HG02885 (cell line): ENCODE results near the gene RABGAP1L.
"Not testable (repeated sequence)": the region's sequence is repeated elsewhere in the genome, so short reads cannot be mapped to it uniquely, and the experiment has no call there.

Experiments used
- ATAC-seq: cut with Tn5 transposase; IDR thresholded peaks from one replicate; pipeline ENCODE4 v1.9.1; 2021; ENCODE audit warnings: mild to moderate bottlenecking; ENCODE audit not compliant: unreplicated experiment, poor library complexity

Gene RABGAP1L

DNA sequence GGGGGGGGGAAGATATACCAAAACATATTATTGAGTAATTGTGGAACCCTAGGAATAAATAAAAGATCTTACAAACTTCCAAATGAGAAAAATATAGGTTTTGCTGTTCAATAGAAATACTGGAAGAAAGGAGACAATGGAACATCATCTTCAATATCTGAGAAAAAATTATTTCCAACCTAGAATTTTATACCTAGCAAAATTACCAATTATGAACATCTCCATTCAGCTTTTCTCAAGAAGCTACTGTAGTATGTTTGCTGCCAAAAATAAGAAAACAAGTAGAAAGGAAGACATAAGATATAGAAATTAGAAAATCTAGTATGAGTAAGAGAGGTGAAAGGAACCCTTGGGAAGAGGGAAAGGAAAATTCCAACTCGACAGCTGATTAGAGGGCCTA, 372.4 kb downstream of the RABGAP1L start:
- no peak for ATAC-seq

DNA sequence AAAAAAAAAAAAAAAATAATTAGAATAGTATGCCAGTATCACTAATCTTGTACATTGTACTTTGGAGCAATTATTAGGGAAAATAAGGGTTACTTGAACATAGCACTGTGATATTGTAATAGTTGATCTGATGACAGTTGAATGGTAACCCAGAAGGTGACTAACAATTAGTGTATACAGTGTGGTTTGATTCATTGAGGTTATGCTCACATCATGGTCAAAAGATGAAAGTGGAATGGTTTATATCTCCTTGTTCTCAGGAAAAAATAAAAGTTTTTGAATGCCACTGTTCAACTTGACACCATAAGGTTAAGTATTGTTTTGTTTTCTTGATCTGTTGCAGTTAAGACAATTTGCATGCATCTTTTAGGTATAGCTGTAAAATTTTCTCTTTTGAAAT, 375.5 kb downstream of the RABGAP1L start:
- no peak for ATAC-seq

DNA sequence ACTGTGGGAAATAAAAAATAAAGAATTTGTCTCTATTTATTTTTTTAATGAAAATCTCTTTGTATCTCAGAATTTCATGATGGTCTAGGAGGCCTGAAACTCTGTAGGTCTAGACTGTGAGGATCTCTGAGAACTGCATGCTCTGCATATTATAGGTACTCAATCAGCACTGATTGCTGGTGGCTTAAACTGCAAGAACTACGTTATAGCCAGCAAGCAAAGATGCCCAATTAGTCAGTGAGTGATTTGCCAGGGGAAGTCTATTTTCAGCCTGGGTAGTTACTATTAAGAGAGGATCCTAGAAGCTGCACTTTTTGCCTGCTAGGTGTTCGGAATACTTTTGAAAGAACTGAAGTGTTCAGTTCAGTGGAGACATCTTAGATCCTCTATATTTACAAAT, 375.9 kb downstream of the RABGAP1L start:
- ATAC-seq = no peak

DNA sequence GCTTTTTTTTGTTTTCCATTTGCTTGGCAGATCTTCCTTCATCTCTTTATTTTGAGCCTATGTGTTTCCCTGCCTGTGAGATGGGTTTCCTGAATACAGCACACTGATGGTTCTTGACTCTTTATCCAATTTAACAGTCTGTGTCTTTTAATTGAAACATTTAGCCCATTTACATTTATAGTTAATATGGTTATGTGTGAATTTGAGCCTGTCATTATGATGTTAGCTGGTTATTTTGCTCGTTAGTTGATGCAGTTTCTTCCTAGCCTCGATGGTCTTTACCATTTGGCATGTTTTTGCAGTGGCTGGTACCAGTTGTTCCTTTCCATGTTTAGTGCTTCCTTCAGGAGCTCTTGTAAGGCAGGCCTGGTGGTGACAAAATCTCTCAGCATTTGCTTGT, 384.1 kb downstream of the RABGAP1L start:
- ATAC-seq = not testable (repeated sequence)

DNA sequence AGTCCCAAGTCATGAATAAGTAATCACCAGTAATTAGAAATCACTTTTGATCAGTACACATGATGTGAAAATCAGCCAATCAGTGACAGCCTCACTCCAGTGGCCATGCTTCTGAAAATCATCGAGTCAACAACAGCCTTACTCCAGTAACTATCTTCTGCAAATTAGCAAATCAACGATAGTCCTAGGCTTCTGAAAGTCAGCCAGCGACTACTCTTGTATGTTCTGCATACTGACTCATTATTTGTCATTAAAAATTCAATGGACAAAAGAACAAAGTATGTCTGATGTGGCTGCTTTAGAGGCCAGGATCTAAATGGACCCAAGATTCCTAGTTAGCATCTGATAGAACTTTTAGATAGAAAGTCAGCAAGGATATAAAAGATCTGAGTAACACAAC, 391.0 kb downstream of the RABGAP1L start:
- ATAC-seq = no peak

DNA sequence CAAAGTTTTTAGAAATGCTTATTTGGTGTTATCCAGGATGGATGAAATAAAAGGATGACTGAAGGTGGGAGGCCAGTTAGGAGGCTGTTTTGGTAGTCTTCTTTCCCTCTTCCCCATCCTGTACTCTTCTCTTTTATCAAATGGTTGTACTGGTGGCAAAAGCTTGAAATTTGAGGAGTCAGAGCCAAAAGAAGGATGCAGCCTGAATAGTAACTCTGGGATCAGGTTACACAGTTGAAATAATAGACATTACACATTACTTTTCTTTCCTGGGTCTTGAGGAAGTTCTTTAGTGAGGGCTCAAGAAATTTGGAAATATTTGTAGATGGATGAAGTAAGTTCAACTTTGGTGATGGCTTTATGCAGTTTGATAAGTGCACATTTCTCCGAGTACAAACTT, 397.1 kb downstream of the RABGAP1L start:
- no peak for ATAC-seq

DNA sequence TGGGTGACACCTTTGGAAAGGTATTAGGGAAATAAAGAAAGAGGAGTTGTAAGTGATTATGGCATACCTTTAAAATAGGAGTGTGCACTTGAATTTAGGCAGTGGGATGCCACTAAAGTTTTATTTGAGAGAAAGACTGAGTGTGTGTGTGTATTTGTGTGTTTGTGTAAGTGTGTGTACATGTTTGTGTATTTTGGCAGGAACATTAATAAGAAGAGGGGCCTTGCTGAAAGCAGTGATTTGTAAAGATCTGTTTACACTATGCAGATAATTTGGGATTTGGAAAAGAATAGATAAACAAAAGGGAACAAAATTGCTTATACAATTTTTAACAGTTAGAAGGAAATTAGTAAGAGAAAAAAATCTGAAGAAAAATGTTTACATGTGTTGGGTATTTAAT, 409.2 kb downstream of the RABGAP1L start:
- no peak for ATAC-seq

DNA sequence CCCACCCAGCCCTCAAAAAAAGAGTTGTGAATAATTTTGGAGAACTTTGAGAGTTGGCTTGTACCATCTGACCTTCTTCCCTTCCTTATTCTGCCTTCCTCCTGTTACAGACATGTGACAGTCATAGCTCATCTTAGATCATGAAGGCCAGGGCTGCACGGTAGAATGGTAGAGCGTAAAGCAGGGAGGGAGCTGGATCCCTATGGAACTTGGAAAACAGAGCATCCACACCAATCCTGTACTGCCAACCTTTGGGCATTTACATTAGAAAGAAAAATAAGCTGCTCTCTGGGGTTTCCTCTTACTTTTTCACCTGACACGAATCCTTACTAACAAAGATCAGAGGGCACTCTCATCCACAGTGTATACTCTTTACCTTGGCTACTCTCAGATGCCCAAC, 409.9 kb downstream of the RABGAP1L start:
- no peak for ATAC-seq

DNA sequence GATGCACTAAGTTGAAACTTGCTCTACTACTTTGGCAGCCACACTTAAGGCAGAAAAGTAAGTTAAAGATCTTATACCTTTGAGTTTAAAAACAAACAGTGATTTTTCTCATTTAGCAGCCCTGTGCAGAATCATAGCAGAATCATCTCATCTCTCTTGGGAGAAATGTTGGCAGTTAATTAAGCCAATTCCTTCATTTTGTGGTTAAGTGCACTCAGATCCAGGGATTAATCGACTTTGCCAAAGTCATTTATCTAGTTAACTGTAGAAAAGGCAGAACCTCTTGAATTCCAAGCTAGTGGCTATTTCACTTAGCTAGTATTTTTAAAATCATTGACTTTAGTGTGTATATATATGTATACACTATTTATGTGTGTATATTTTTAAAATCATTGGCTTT, 413.5 kb downstream of the RABGAP1L start:
- no peak for ATAC-seq

DNA sequence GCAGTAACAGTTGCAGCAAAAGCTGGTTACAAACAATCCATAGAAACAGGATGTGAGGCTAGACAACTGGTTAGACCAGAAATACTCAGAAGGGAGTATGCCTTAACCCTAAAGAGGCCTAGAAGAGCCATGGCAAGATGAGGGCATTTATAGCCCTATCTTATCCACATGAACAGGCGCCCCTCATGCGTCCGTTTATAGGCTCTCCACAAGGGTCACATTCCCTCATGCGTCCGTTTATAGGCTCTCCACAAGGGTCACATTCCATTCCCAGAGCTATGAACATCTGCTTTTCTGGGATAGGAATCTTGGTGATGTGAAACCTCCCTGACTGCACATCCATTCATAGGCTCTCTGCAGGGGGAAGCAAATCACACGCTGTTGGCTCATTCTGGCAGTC, 416.8 kb downstream of the RABGAP1L start:
- ATAC-seq = not testable (repeated sequence)

DNA sequence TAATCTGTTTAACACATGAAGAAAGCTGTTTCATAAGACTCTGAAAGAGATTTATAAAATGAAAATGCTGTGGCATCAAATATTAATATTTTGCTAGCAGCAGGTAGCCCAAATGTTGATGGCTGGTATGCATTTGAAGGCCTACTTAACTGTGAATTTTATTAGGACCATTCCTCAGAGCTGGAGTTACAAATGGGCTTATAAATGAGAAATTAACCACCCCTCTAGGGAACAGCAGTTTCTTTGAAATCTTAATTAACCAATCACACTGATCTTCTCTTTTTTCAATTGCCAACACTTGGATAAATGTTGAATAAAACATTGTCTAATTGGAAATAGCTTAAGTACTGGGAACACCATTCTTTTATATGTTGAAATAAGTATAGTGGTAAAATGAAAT, 418.4 kb downstream of the RABGAP1L start:
- ATAC-seq = no peak

DNA sequence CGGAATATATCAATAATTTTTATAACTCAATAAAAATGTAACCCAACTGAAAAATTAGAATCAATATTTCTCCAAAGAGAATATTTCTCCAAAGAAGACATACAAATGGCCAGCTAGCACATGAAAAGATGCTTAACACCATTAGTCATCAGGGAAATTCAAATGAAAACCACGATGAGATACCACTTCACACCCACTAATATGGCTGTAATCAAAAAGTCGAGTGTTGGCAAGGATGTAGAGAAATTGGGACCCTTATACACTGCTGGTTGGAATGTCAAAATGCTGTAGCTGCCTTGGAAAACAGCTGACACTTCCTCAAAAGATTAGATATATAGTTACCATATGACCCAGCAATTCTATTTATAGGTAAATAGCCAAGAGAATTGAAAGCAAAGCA, 421.5 kb downstream of the RABGAP1L start:
- no peak for ATAC-seq

DNA sequence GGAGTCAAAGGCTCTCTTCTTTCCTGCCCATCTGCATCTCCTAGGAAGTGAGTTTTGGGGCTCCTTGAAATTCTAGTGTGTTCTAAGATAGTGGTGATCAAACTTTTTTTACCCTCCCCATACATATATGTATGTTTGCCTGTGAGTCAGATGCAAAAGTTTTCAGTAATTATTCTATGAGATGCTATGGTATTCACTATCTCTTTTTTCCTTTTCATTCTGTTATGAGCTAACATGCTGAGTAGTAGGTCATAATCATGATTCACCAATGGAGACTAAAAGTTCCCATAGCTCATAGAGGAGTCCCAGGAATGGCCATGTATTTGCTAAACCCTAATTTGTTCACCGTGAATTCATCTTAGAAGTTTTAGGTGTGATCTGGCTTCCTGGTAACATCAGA, 424.0 kb downstream of the RABGAP1L start:
- ATAC-seq = no peak

DNA sequence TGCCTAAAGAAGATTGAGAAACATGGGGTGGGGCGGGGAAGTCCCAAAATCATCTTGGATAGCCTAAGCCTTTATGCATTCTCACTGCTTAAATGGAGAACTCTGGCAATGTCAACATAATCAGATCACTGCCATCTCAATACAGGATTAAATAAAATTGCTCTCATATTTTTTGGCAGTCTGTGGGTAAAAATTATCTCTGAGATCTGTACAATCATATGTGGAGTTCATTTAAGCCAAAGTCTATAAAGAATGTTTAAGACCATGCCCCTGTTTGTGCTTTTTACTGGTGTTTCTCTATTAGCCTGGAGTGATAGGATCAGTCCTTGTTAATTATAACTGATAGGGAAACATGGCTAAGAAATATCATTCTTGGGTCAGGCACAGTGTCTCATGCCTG, 424.8 kb downstream of the RABGAP1L start:
- ATAC-seq = no peak

DNA sequence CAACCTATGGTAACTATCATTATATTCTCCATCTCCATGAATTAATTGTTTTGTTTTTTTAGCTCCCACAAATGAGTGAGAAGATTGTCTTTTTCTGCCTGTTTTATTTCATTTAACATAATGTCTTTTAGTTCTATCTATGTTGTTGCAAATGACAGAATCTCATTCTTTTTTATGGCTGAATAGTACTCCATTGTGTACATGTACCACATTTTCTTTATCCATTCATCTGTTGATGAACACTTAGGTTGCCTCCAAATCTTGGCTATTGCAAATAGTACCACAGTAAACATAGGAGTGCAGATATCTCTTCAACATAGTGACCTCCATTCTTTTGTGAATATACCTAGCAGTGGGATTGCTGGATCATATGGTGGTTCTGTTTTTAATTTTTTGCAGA, 429.3 kb downstream of the RABGAP1L start:
- ATAC-seq = not testable (repeated sequence)

DNA sequence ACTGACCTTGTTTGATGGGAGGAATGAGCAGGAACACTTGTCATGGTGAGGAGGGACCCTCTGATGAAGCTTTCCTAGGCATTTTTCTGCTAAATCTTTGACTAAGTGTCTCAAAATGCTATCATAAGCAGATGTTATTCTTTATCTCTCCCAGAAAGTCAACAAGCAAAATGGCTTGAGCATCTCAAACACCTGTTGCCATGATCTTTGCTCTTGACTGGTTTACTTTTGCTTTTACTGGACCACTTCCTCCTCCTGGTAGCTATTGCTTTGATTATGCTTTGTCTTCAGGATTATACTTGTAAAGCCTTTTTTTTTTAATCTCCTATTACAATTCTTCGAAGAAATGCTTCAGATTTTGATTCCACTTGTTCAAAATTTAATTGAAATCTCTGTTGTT, 445.9 kb downstream of the RABGAP1L start:
- ATAC-seq = no peak

DNA sequence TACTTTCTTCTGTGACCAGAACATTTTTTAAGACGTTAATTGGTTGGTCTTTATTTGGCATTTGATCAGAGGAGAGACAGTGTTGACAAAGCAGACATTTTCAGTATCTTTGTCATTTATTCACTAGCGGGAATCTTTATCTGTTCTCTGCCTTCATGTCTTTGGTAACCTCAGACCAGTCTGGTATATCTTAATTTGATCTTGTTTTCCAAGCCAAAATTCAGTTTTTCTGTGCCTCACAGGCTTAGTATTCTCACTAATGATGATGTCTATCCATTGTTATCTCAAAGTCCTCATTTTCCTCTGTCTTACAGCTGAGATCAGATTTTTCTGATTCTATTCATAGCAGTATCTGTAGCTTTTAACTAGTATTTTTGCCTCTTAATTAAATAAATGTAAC, 447.2 kb downstream of the RABGAP1L start:
- ATAC-seq = no peak

DNA sequence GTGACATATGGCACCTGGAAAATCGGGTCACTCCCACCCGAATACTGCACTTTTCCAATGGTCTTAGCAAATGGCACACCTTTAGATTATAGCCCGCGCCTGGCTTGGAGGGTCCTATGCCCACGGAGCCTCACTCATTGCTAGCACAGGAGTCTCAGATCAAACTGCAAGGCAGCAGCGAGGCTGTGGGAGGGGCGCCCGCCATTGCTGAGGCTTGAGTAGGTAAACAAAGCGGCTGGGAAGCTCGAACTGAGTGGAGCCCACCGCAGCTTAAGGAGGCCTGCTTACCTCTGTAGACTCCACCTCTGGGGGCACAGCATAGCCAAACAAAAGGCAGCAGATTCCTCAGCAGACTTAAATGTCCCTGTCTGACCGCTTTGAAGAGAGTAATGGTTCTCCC, 458.6 kb downstream of the RABGAP1L start:
- ATAC-seq = not testable (repeated sequence)

DNA sequence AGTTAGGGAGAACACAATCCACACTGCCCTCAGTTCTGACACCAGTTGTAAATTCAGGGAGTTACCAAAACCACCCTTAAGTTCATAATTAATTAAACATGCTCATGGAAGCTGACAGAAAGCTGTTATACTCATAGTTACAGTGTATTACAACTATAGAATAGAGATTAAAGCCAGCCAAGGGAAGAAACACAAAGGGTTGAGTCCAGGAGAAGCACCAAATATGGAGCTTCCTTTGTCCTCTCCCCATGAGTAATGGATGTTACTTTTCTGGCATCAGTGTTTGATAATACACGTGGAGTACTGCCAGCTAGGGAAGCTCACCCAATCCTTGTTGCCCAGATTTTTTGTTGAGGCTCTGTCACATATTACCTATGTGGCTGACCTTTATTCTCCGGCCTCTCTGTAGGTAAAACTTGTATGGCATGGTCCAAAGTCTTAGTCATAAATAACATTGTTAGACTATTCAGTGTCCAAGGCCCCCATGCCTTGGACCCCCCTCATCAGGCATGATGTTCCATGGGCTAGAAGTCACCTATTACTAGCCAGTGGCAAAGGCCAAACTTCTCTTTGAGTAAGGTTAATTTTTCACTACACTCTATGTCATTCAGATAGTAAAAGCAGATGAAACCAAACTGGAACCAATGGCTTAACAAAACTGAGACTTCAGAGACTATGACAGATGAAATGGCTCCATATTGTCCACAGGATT, 464.2 kb downstream of the RABGAP1L start:
- ATAC-seq = no peak

DNA sequence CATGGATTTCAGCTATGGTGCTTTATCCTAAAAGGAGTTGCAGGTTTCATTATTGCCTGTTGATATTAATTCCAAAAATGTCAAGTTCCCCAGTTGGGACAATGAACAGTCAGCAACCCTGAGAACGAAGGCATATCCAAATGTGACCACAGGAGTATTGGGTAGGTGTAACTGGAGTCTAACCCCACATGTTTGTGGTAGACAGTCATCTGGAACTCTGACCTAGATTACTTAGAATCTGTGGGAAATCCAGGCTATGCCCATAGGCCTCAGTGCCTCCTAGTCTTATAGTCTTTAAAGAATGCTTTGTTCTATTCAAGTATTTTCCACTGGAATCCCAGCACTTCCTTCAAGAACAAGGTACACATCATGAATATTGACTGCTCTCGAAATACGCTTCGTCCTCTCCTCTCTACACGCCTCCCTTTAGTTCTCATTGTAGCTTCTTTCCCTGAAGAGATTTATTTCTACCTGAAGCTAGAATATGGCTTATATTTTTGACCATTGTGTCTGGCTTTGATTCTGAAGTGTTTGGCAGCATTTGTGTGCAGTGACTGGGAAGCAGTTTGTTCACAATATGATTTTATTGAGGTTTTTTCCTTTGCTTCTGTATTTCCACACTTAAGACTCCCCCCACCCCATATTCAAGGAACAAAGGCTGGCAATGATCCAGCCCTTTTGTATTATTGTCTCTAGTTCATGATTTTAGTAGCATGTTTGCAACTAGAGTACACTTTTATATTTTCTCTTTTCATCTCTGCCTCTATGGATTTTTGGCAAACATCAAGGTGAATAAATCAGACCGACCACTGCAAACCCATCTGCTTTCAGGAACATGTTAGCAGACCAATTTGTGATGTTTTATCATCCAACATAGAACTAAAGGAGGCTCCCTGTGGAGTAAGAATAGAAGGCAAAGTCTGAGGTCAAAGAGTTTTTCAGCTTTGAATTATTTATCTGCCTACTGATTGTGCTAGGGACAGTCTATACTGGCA, 467.0 kb downstream of the RABGAP1L start:
- ATAC-seq = no peak

DNA sequence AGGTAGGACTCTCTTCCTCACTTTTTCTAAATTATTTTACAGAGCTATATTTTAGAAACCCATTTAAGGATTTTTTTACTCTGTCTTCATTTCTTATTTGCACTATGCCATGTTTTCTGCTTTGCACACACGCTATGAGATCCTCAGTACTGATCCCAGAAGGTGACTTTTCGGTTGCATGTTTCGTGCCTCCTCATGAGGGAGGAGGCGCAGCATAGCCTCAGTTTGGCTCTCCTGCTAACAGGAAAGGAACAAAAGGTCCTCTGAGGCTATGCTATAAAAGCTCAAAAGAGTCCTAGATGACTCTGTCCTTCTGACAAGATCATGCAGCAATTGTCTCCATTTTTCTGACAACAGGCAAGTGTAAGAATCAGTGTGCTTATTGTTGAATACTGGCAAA, 478.2 kb downstream of the RABGAP1L start:
- ATAC-seq = no peak

DNA sequence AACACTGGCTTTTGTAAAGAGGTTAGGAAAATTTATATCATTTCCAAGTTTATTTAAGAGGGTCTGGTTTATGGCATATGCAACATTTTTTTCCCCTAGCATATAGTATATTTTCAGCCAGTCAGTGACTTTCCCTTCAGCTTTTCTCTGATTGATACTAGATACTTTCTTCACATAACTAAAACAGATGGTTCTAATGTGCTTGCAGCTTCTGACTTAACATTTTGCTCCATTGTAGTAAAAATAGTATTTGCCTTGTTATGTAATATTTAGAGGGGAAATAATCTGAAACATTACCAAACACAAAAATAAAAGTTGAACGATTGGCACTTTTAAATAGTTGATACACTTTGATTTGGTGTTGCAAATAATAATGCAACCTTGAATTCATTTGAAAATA, 480.1 kb downstream of the RABGAP1L start:
- ATAC-seq = no peak
